OCI-LY7 (cell line): Measurements from ENCODE around the gene PPP4R1. TPM values are rescaled to one million over a fixed set of nuclear protein-coding genes. Genes with fewer than 3 reads are reported as not detected.

ENCODE experiments used
- BruUV-seq: library from RNA; stranded (reverse); fragments of 400-500 nt; replicated peaks from 2 replicates; lab custom pipeline; 2021; lab: Mats Ljungman, UMichigan
- CTCF ChIA-PET: fragments of 300-600 bp; sonication (Branson Sonifier 250); formaldehyde crosslinking; loops from one replicate; lab custom pipeline; 2022; ENCODE audit warnings: antibody characterized with exemption; ENCODE audit not compliant: unreplicated experiment; lab: Charles Lee
- POLR2A ChIA-PET: fragments of 300-600 bp; sonication (Branson Sonifier 250); formaldehyde crosslinking; loops from one replicate; lab custom pipeline; 2022; ENCODE audit warnings: antibody characterized with exemption; lab: Charles Lee
- DNase-seq: peaks from one replicate; pipeline ENCODE4 v3.0.0-alpha.2; 2015; ENCODE audit warnings: low spot score
- H2AFZ ChIP-seq: fragments of 200-600 bp; sonication (generic), shearing (Covaris generic); 2 replicates; pipeline ENCODE4 v1.6.1; 2014; ENCODE audit warnings: mild to moderate bottlenecking, antibody characterized with exemption, low read length, moderate library complexity
- H3K27ac ChIP-seq: fragments of 200-600 bp; sonication (generic); 2 replicates; pipeline ENCODE4 v1.5.1; 2014; ENCODE audit warnings: mixed run types, low read depth, mild to moderate bottlenecking, moderate library complexity, low read length, inconsistent platforms; ENCODE audit not compliant: poor library complexity, severe bottlenecking
- H3K36me3 ChIP-seq: fragments of 200-600 bp; sonication (generic); 2 replicates; pipeline ENCODE4 v1.6.1; 2014; ENCODE audit warnings: mild to moderate bottlenecking, antibody characterized with exemption, low read length, moderate library complexity, mixed read lengths; ENCODE audit not compliant: insufficient read depth
- H3K4me1 ChIP-seq: fragments of 200-600 bp; sonication (generic); 2 replicates; pipeline ENCODE4 v1.5.1; 2014; ENCODE audit warnings: mild to moderate bottlenecking, low read length; ENCODE audit not compliant: insufficient read depth, poor library complexity, severe bottlenecking
- H3K4me2 ChIP-seq: fragments of 200-600 bp; sonication (generic); 2 replicates; pipeline ENCODE4 v1.6.1; 2014; ENCODE audit warnings: mild to moderate bottlenecking, low read length
- H3K4me3 ChIP-seq: fragments of 200-600 bp; sonication (generic); 2 replicates; pipeline ENCODE4 v1.5.1; 2014; ENCODE audit warnings: mild to moderate bottlenecking, low read depth, low read length; ENCODE audit not compliant: poor library complexity, severe bottlenecking
- H3K79me2 ChIP-seq: fragments of 200-600 bp; sonication (generic); 2 replicates; pipeline ENCODE4 v1.6.1; 2016; ENCODE audit warnings: low read depth, mild to moderate bottlenecking, low read length, moderate library complexity, mixed read lengths; ENCODE audit not compliant: insufficient read depth
- H3K9me2 ChIP-seq: fragments of 200-600 bp; sonication (generic); 2 replicates; pipeline ENCODE4 v1.6.1; 2016; ENCODE audit warnings: mild to moderate bottlenecking, low read length, mixed read lengths; ENCODE audit not compliant: insufficient read depth
- H3K9me3 ChIP-seq: fragments of 200-600 bp; sonication (generic); 2 replicates; pipeline ENCODE4 v1.6.1; 2014; ENCODE audit warnings: mild to moderate bottlenecking, mixed run types, low read length, mixed read lengths
- H4K20me1 ChIP-seq: fragments of 200-600 bp; sonication (generic); 2 replicates; pipeline ENCODE4 v1.6.1; 2014; ENCODE audit warnings: mild to moderate bottlenecking, antibody characterized with exemption, low read length, moderate library complexity, mixed read lengths; ENCODE audit not compliant: insufficient read depth
- EZH2phosphoT487 ChIP-seq: fragments of 200-600 bp; sonication (generic); IDR thresholded peaks from 2 replicates; pipeline ENCODE4 v1.6.1; 2018; ENCODE audit warnings: low read depth, borderline replicate concordance, mild to moderate bottlenecking, mixed run types, antibody characterized with exemption, low read length, moderate library complexity, mixed read lengths
- intact Hi-C: fragments of 100-400 bp; cut with micrococcal nuclease; formaldehyde crosslinking; loops from one replicate; pipeline ENCODE4 v1.10.0; 2022; ENCODE audit not compliant: unreplicated experiment
- total RNA-seq, 2 experiments: library from RNA; depleted of rRNA in 1 of 2; stranded (reverse); fragments of >200 nt in 1 of 2; shearing (Covaris generic) in 1 of 2; gene quantifications; 2 replicates each; pipeline ENCODE4 v1.2.3, GENCODE V29; 2014 to 2022
- TF ChIP-seq, protein P1 (sequence below): fragments of 200-600 bp; sonication (generic); conservative IDR thresholded peaks from 2 replicates; pipeline ENCODE4 v1.5.1; 2014; ENCODE audit warnings: mild to moderate bottlenecking, antibody characterized with exemption, low read length, moderate library complexity, mixed read lengths

The PPP4R1 gene
- total RNA-seq, 2 experiments from 2014 or later: 64.9 to 72.4 TPM

DNA sequence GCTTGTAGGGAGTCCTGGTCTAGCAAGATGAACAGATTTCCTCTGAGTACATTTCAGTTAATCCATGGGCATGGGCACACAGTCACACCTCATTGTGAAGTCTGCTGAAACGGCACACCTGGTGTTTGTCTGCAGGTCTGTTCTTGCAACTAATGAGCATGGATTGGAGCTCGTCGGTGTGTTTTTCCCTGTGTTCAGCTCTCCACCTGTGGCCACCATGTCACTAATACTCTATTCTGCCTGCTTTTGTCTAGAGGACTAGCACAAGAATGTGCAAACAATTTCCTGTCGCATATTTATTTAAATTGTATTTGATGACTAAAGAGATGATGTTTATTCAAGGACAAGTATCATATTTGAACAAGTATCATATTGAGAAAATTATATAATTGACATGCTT, 24.5 kb upstream of the PPP4R1 start:
- H3K79me2 ChIP-seq: no peaks in the 10 kb centered on the region
- CTCF ChIA-PET: no interaction called here
- no peak for DNase-seq
- H3K27ac ChIP-seq: no peak overlapping the region
- H4K20me1 ChIP-seq: no peaks in the 10 kb centered on the region
- 0 out of 2 replicates have a peak, but pooled peaks cover 8% of the 10 kb centered on the region for H3K9me3 ChIP-seq
- intact Hi-C loops: no loop called here
- H3K4me2 ChIP-seq: no peak overlapping the region
- H3K36me3 ChIP-seq: no peaks in the 10 kb centered on the region
- H3K9me2 ChIP-seq: no peaks in the 10 kb centered on the region
- BruUV-seq: no TSS peak
- H3K4me1 ChIP-seq: no peaks in the 10 kb centered on the region
- no peak for TF ChIP-seq EZH2phosphoT487
- TF ChIP-seq, protein P1, sequence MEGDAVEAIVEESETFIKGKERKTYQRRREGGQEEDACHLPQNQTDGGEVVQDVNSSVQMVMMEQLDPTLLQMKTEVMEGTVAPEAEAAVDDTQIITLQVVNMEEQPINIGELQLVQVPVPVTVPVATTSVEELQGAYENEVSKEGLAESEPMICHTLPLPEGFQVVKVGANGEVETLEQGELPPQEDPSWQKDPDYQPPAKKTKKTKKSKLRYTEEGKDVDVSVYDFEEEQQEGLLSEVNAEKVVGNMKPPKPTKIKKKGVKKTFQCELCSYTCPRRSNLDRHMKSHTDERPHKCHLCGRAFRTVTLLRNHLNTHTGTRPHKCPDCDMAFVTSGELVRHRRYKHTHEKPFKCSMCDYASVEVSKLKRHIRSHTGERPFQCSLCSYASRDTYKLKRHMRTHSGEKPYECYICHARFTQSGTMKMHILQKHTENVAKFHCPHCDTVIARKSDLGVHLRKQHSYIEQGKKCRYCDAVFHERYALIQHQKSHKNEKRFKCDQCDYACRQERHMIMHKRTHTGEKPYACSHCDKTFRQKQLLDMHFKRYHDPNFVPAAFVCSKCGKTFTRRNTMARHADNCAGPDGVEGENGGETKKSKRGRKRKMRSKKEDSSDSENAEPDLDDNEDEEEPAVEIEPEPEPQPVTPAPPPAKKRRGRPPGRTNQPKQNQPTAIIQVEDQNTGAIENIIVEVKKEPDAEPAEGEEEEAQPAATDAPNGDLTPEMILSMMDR: no peak
- H2AFZ ChIP-seq: no peak overlapping the region
- POLR2A ChIA-PET: no interaction called here
- no peak overlapping the region for H3K4me3 ChIP-seq

DNA sequence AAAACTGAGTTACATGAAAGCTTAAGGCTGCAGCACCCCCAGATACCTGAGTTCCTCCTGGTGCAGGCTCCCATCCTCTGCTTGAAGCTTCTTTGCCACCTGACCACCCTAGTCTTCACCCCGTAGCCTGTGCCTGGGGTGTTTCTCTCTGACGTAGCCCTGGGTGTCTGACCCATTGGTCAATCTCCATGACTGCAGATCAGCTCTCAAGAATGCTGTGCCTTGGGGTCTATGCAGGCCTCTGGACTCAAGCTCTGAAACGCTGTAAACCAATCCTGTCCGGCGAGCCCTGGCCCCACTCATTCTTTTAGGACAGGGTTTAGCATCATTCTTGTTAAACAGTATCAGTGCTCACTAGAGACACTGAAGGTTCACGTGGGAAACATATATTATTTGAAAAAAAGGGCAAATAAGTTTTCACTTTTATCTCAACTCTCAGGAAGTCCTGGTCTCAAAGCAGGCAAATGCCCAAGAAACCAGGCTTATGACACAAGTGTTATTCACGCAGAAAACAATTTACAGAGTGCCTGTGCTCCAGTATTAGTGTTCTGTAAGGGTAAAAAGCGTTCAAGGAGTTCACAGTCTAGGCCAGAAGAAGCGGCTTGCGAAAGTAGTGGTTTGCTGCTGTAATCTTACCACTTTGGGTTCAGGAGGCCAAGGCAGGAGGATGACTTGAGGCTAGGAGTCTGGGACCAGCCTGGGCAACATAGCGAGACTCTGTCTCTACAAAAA, 22.8 kb upstream of the PPP4R1 start:
- intact Hi-C loops: no loop called here
- no peak for DNase-seq
- Histone ChIP-seq H3K4me1 (no peaks in the 10 kb centered on the region), H3K27ac (no peak overlapping the region), H3K36me3 (no peaks in the 10 kb centered on the region), H4K20me1 (no peaks in the 10 kb centered on the region), H3K9me3 (0 out of 2 replicates have a peak, but pooled peaks cover 8% of the 10 kb centered on the region), H3K9me2 (no peaks in the 10 kb centered on the region), H3K79me2 (no peaks in the 10 kb centered on the region), H3K4me2 (no peak overlapping the region), H3K4me3 (no peak overlapping the region), H2AFZ (no peak overlapping the region)
- CTCF ChIA-PET: no interaction called here
- no peak for TF ChIP-seq EZH2phosphoT487
- TF ChIP-seq, protein P1: no peak
- POLR2A ChIA-PET: no interaction called here
- no TSS peak for BruUV-seq

DNA sequence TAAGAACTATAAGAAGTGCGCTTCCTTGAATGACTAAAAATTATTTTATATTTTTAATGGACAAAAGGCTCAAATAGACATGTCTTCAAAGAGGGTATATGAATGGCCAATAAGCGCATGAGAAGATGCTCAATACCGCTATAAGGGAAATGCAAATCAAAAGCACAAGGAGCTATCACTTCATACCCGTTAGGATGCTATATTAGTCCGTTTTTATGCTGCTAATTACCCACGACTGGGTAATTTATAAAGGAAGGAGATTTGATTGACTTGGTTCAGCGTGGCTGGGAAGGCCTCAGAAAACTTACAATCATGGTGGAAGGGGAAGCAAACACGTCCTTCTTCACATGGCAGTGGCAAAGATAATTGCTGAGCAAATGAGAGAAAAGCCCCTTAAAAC, 20.5 kb upstream of the PPP4R1 start:
- BruUV-seq: no TSS peak
- Histone ChIP-seq H4K20me1 (no peaks in the 10 kb centered on the region), H3K4me1 (no peaks in the 10 kb centered on the region), H3K9me2 (no peaks in the 10 kb centered on the region), H3K4me3 (no peak overlapping the region), H3K4me2 (no peak overlapping the region), H2AFZ (no peak overlapping the region), H3K9me3 (0 out of 2 replicates have a peak, but pooled peaks cover 8% of the 10 kb centered on the region), H3K79me2 (no peaks in the 10 kb centered on the region), H3K36me3 (no peaks in the 10 kb centered on the region), H3K27ac (no peak overlapping the region)
- ChIA-PET POLR2A (interaction anchor here (0.7 kb wide), 1 partner anchor 324 kb away, joined by 3 read pairs; no protein-coding TSS in a partner anchor), CTCF (no interaction called here)
- intact Hi-C loops: no loop called here
- DNase-seq: no peak
- TF ChIP-seq, protein P1: no peak
- TF ChIP-seq EZH2phosphoT487: no peak
